ENCODE results near the gene TGFBR1.

GRCh38 chr9:99060621-99061020 lies 44.3 kb upstream of the TGFBR1 start:
- no peak for TF ChIP-seq JUN (IDR thresholded peaks at IDR 0.05; ENCODE audit: borderline replicate concordance, insufficient read depth, insufficient read length, low read depth)
- no peak for TF ChIP-seq CTCF (IDR thresholded peaks at IDR 0.05; ENCODE audit: extremely low read depth in 1 of 2, insufficient read depth in 1 of 2, low read depth in 1 of 2, low read length in 2 of 2)
- TF ChIP-seq POLR2AphosphoS5 (IDR thresholded peaks at IDR 0.05; ENCODE audit: insufficient read depth, low read depth, low read length): no peak
- no peak for TF ChIP-seq POLR2A (IDR thresholded peaks at IDR 0.05; ENCODE audit: low read depth, low read length)
- no peak for TF ChIP-seq EZH2 (IDR thresholded peaks at IDR 0.05; ENCODE audit: borderline replicate concordance, low read depth, low read length, severe bottlenecking)
- no peak for TF ChIP-seq GATA2 (IDR thresholded peaks at IDR 0.05; ENCODE audit: insufficient read depth, insufficient read length, low read depth, low read length)
- TF ChIP-seq FOS (IDR thresholded peaks at IDR 0.05; ENCODE audit: borderline replicate concordance, insufficient read depth, low read length): no peak
- TF ChIP-seq MAX (IDR thresholded peaks at IDR 0.05; ENCODE audit: insufficient read depth, insufficient read length): no peak
